ENCODE data around the gene CRHR1.

- TF ChIP-seq CTCF (conservative IDR thresholded peaks at IDR 0.05; ENCODE audit: low read depth, low read length) (no peak), EZH2 (IDR thresholded peaks at IDR 0.05; ENCODE audit: low read length, unreplicated experiment) (no peak)
Observed at GRCh38 chr17:45792437-45792836, 8.3 kb downstream of the CRHR1 start.

All from PC-3 (cell line).